H1 (cell line): ENCODE data around the gene CCDC88C. TPM values are rescaled to one million over a fixed set of nuclear protein-coding genes. Genes with fewer than 3 reads are reported as not detected.

Experiments
- CTCF ChIA-PET: fragments of 300-600 bp; sonication (Branson Sonifier 250); formaldehyde crosslinking; loops from one replicate; lab custom pipeline; 2021; ENCODE audit not compliant: partially characterized antibody; lab: Charles Lee
- POLR2A ChIA-PET: fragments of 300-600 bp; sonication (Branson Sonifier 250); formaldehyde crosslinking; loops from one replicate; lab custom pipeline; 2021; ENCODE audit warnings: inconsistent platforms; ENCODE audit not compliant: partially characterized antibody; lab: Charles Lee
- DNase-seq, 2 experiments: peaks; one replicate each; pipeline versions ENCODE4 v3.0.0 to v3.0.0-alpha.2; 2010 to 2022; ENCODE audit warnings: low spot score in 2 of 2, low read depth in 1 of 2, mixed read lengths in 1 of 2
- FAIRE-seq: peaks from 2 replicates; lab custom pipeline; 2011; peaks lifted over from hg19 to GRCh38; lab: Jason Lieb, UNC
- H2AFZ ChIP-seq: 2 replicates; pipeline ENCODE4 v1.8.1; 2012; ENCODE audit warnings: low read length, inconsistent platforms
- H2AK5ac ChIP-seq: 2 replicates; pipeline ENCODE4 v1.6.1; 2013; ENCODE audit warnings: low read depth, low read length
- H2BK120ac ChIP-seq: replicated peaks from 2 replicates; pipeline ENCODE3; 2013; ENCODE audit warnings: low read depth, low read length, inconsistent platforms
- H2BK12ac ChIP-seq: 2 replicates; pipeline ENCODE4 v1.6.1; 2013; ENCODE audit warnings: low read depth, low read length
- H2BK15ac ChIP-seq: 2 replicates; pipeline ENCODE4 v1.6.1; 2013; ENCODE audit warnings: low read length
- H2BK20ac ChIP-seq: 2 replicates; pipeline ENCODE4 v1.6.1; 2013; ENCODE audit warnings: low read length
- H2BK5ac ChIP-seq: 2 replicates; pipeline ENCODE4 v1.6.1; 2013; ENCODE audit warnings: low read depth, low read length
- H3K14ac ChIP-seq: 2 replicates; pipeline ENCODE4 v1.6.1; 2013; ENCODE audit warnings: inconsistent platforms; ENCODE audit not compliant: insufficient read length
- H3K18ac ChIP-seq: 2 replicates; pipeline ENCODE4 v1.6.1; 2013; ENCODE audit warnings: low read length; ENCODE audit errors: extremely low read depth
- H3K23ac ChIP-seq: 2 replicates; pipeline ENCODE4 v1.6.1; 2013; ENCODE audit warnings: inconsistent platforms; ENCODE audit not compliant: insufficient read length
- H3K23me2 ChIP-seq: 2 replicates; pipeline ENCODE4 v1.6.1; 2013; ENCODE audit warnings: low read depth, low read length
- H3K27ac ChIP-seq: 2 replicates; pipeline ENCODE4 v1.6.1; 2011; ENCODE audit warnings: low read depth, low read length, inconsistent platforms
- H3K27me3 ChIP-seq, 4 experiments: replicated peaks in 1 of 4; 1 replicate in 1 of 4; 2 replicates in 3 of 4; pipeline versions ENCODE4 v1.6.1 to v1.8.1; 2011 to 2013; ENCODE audit warnings: low read length in 3 of 4, mild to moderate bottlenecking in 3 of 4, inconsistent platforms in 2 of 4, mixed read lengths in 2 of 4, moderate library complexity in 1 of 4; ENCODE audit not compliant: control insufficient read depth in 3 of 4, insufficient read depth in 3 of 4; ENCODE audit errors: extremely low read depth in 1 of 4
- H3K36me3 ChIP-seq, 4 experiments: 2 replicates each; pipeline versions ENCODE4 v1.6.1 to v1.8.1; 2011 to 2013; ENCODE audit warnings: mild to moderate bottlenecking in 4 of 4, low read length in 3 of 4, moderate library complexity in 2 of 4, control low read depth in 1 of 4, inconsistent platforms in 1 of 4; ENCODE audit not compliant: insufficient read depth in 4 of 4, control insufficient read depth in 2 of 4
- H3K4ac ChIP-seq: replicated peaks from 2 replicates; pipeline ENCODE3; 2013; ENCODE audit warnings: low read length, low read depth, mixed read lengths, inconsistent platforms; ENCODE audit not compliant: insufficient read length
- H3K4me1 ChIP-seq, 4 experiments: replicated peaks in 1 of 4; 1 replicate in 1 of 4; 2 replicates in 3 of 4; pipeline versions ENCODE4 v1.6.1 to v1.8.1; 2011 to 2013; ENCODE audit warnings: low read length in 3 of 4, inconsistent platforms in 2 of 4, mixed read lengths in 1 of 4; ENCODE audit not compliant: insufficient read depth in 4 of 4, control insufficient read depth in 3 of 4
- H3K4me2 ChIP-seq, 2 experiments: 2 replicates each; pipeline versions ENCODE4 v1.6.1 to v1.8.1; 2011 to 2013; ENCODE audit warnings: low read depth in 2 of 2, low read length in 2 of 2, control low read depth in 1 of 2, inconsistent platforms in 1 of 2, mild to moderate bottlenecking in 1 of 2; ENCODE audit not compliant: insufficient read depth in 1 of 2
- H3K4me3 ChIP-seq, 4 experiments: fragments of 200-600, 300-600 bp in 1 of 4; sonication (generic), shearing (Covaris generic), sonication (Bioruptor Twin) in 1 of 4; 2 replicates each; pipeline versions ENCODE4 v1.5.1 to v1.8.1; 2011 to 2016; ENCODE audit warnings: low read length in 4 of 4, low read depth in 3 of 4, control low read depth in 2 of 4, inconsistent platforms in 2 of 4, mild to moderate bottlenecking in 2 of 4, mixed read lengths in 1 of 4, moderate library complexity in 1 of 4; ENCODE audit not compliant: insufficient read depth in 2 of 4; ENCODE audit errors: extremely low read depth in 1 of 4
- H3K56ac ChIP-seq: replicated peaks from 2 replicates; pipeline ENCODE3; 2013; ENCODE audit warnings: low read depth, mild to moderate bottlenecking, mixed read lengths, low read length, inconsistent platforms; ENCODE audit not compliant: insufficient read length
- H3K79me1 ChIP-seq: 2 replicates; pipeline ENCODE4 v1.6.1; 2013; ENCODE audit warnings: low read depth, low read length, control low read depth
- H3K79me2 ChIP-seq, 2 experiments: 2 replicates each; pipeline versions ENCODE4 v1.6.1 to v1.8.1; 2012 to 2013; ENCODE audit warnings: low read length in 2 of 2, mild to moderate bottlenecking in 2 of 2, inconsistent platforms in 1 of 2; ENCODE audit not compliant: insufficient read depth in 2 of 2, control insufficient read depth in 1 of 2
- H3K9ac ChIP-seq, 4 experiments: replicated peaks in 1 of 4; 1 replicate in 1 of 4; 2 replicates in 3 of 4; pipeline versions ENCODE4 v1.6.1 to v1.8.1; 2011 to 2013; ENCODE audit warnings: low read depth in 3 of 4, low read length in 3 of 4, control low read depth in 2 of 4, mild to moderate bottlenecking in 2 of 4, moderate library complexity in 2 of 4, inconsistent platforms in 1 of 4; ENCODE audit errors: extremely low read depth in 1 of 4
- H3K9me3 ChIP-seq, 2 experiments: 2 replicates each; pipeline versions ENCODE4 v1.6.1 to v1.8.1; 2012 to 2013; ENCODE audit warnings: mild to moderate bottlenecking in 2 of 2, moderate library complexity in 2 of 2, control low read depth in 1 of 2, inconsistent platforms in 1 of 2, low read depth in 1 of 2, low read length in 1 of 2, mixed read lengths in 1 of 2; ENCODE audit not compliant: insufficient read depth in 2 of 2
- H4K20me1 ChIP-seq, 2 experiments: replicated peaks in 1 of 2; 2 replicates each; pipeline versions ENCODE3 to v1.8.1; 2011 to 2013; ENCODE audit warnings: inconsistent platforms in 2 of 2, low read length in 2 of 2, mild to moderate bottlenecking in 1 of 2; ENCODE audit not compliant: insufficient read depth in 2 of 2, control insufficient read depth in 1 of 2
- H4K5ac ChIP-seq: 2 replicates; pipeline ENCODE4 v1.6.1; 2013; ENCODE audit warnings: low read length, low read depth, mixed read lengths, inconsistent platforms; ENCODE audit not compliant: insufficient read length
- H4K8ac ChIP-seq: 2 replicates; pipeline ENCODE4 v1.8.0; 2013; ENCODE audit warnings: mild to moderate bottlenecking, moderate library complexity, low read length, inconsistent platforms; ENCODE audit not compliant: insufficient read depth; ENCODE audit errors: extremely low read depth
- H4K91ac ChIP-seq: replicated peaks from 2 replicates; pipeline ENCODE3; 2013; ENCODE audit warnings: low read length, mixed read lengths, inconsistent platforms; ENCODE audit not compliant: insufficient read length
- ASH2L ChIP-seq: fragments of 200-600, 300-600 bp; sonication (generic); IDR thresholded peaks from one replicate; pipeline ENCODE4 v1.7.1; 2017; ENCODE audit warnings: low read length
- BACH1 ChIP-seq: IDR thresholded peaks from 2 replicates; pipeline ENCODE4 v1.6.1; 2012; ENCODE audit warnings: low read length, improper control_type of control experiment
- EP300 ChIP-seq, 2 experiments: IDR thresholded peaks; 1 replicate in 1 of 2; 2 replicates in 1 of 2; pipeline ENCODE4 v1.6.1; 2011 to 2012; ENCODE audit warnings: low read depth in 2 of 2, low read length in 2 of 2, mild to moderate bottlenecking in 2 of 2, borderline replicate concordance in 1 of 2, inconsistent platforms in 1 of 2, moderate library complexity in 1 of 2
- MAFK ChIP-seq: IDR thresholded peaks from 2 replicates; pipeline ENCODE4 v1.6.1; 2012; ENCODE audit warnings: low read depth, mild to moderate bottlenecking, improper control_type of control experiment, low read length
- NANOG ChIP-seq: IDR thresholded peaks from 2 replicates; pipeline ENCODE4 v1.6.1; 2011; ENCODE audit warnings: low read length, low read depth, mild to moderate bottlenecking, inconsistent platforms; ENCODE audit not compliant: insufficient read depth, poor library complexity, severe bottlenecking
- POU5F1 ChIP-seq: IDR thresholded peaks from 2 replicates; pipeline ENCODE4 v1.6.1; 2011; ENCODE audit warnings: low read depth, mild to moderate bottlenecking, low read length, moderate library complexity
- SIRT6 ChIP-seq: IDR thresholded peaks from one replicate; pipeline ENCODE4 v1.7.1; 2012; ENCODE audit warnings: low read length, inconsistent platforms
- SIX5 ChIP-seq: IDR thresholded peaks from 2 replicates; pipeline ENCODE4 v1.6.1; 2011; ENCODE audit warnings: mild to moderate bottlenecking, low read depth, low read length
- SP4 ChIP-seq: IDR thresholded peaks from 2 replicates; pipeline ENCODE4 v1.6.1; 2012; ENCODE audit warnings: low read length, inconsistent platforms
- SUZ12 ChIP-seq: fragments of 200-600 bp; sonication (generic); IDR thresholded peaks from 2 replicates; pipeline ENCODE4 v1.6.1; 2012; ENCODE audit warnings: mild to moderate bottlenecking, inconsistent platforms, low read length, moderate library complexity, mixed read lengths
- TAF1 ChIP-seq: IDR thresholded peaks from 2 replicates; pipeline ENCODE4 v1.6.1; 2011; ENCODE audit warnings: mild to moderate bottlenecking, low read depth, low read length
- TCF12 ChIP-seq: IDR thresholded peaks from 2 replicates; pipeline ENCODE4 v1.6.1; 2011; ENCODE audit warnings: low read depth, mild to moderate bottlenecking, low read length
- YY1 ChIP-seq: IDR thresholded peaks from 2 replicates; pipeline ENCODE4 v1.6.1; 2011; ENCODE audit warnings: low read depth, mild to moderate bottlenecking, low read length
- WGBS, 2 experiments: shearing (Covaris generic) in 1 of 2; methylation state at CpG; one replicate each; pipeline versions ENCODE4 v1.1.6 to v1.1.7; 2013 to 2015; ENCODE audit warnings: low lambda C conversion rate in 2 of 2, mixed read lengths in 2 of 2, inconsistent platforms in 1 of 2, low coverage in 1 of 2, missing lambda C conversion rate in 1 of 2; ENCODE audit not compliant: insufficient replicate concordance in 2 of 2, insufficient coverage in 1 of 2, insufficient read length in 1 of 2; ENCODE audit errors: extremely low coverage in 1 of 2, missing lambda C conversion rate in 1 of 2; 5-methylcytosine and 5-hydroxymethylcytosine counted together
- polyA plus RNA-seq, 7 experiments: library from polyadenylated mRNA; depleted of rRNA in 3 of 7; stranded (reverse) in 5 of 7; unstranded in 2 of 7; fragments of >200 nt in 5 of 7; fragments of 200-250 nt in 2 of 7; gene quantifications; 1 replicate in 5 of 7; 2 replicates in 1 of 7; 4 replicates in 1 of 7; pipeline versions ENCODE4 v1.2.1 to v1.2.3, GENCODE V29; 2011 to 2013; ENCODE audit warnings: missing spikeins in 2 of 7, mixed read lengths in 2 of 7
- total RNA-seq: library from RNA; stranded (reverse); fragmentation: NEBNext Ultra II Directional; extraction: Animal tissue kit (Norgen Biotek cat#: 25700); gene quantifications from 2 replicates; pipeline ENCODE4 v1.2.1, GENCODE V29; 2021

The CCDC88C gene
- total and polyA plus RNA-seq, 2 of the 8 experiments (the other 6 are each of a cell fraction or from before 2014, with no cell fraction given): 10.3 to 57.7 TPM

GRCh38 chr14:91235841-91236240, 181.8 kb downstream of the CCDC88C start:
- no peaks in the 10 kb centered on the region for H3K36me3 ChIP-seq
- H4K20me1 ChIP-seq: no peaks in the 10 kb centered on the region
- H2BK15ac ChIP-seq: no peak overlapping the region
- H2BK12ac ChIP-seq: no peak overlapping the region
- H2AK5ac ChIP-seq: no peak overlapping the region
- H3K9ac ChIP-seq: no peak overlapping the region
- H4K91ac ChIP-seq: no peak overlapping the region
- H3K4me2 ChIP-seq: no peak overlapping the region
- no peak for DNase-seq
- 96% methylated on average over 7 of the region's 7 CpGs; no CpG with 5 or more reads in 1 of the 2 experiments for WGBS, 2 experiments
- H2BK20ac ChIP-seq: no peak overlapping the region
- no peak overlapping the region for H3K4ac ChIP-seq
- H4K5ac ChIP-seq: no peak overlapping the region
- no peak overlapping the region for H2BK120ac ChIP-seq
- no peak overlapping the region for H3K56ac ChIP-seq
- H3K14ac ChIP-seq: no peak overlapping the region
- H3K27ac ChIP-seq: no peak overlapping the region
- H3K4me1 ChIP-seq: no peaks in the 10 kb centered on the region; a peak in 1 of 7 replicates
- TF ChIP-seq YY1: no peak
- TF ChIP-seq EP300 (IDR thresholded peaks at IDR 0.05; ENCODE audit: borderline replicate concordance in 1 of 2, low read depth in 2 of 2, low read length in 2 of 2): no peak
- TF ChIP-seq SUZ12: no peak
- no peak for TF ChIP-seq TCF12
- TF ChIP-seq SP4: no peak
- TF ChIP-seq SIX5: no peak
- no peak for TF ChIP-seq POU5F1
- no peak for TF ChIP-seq SIRT6
- TF ChIP-seq MAFK: no peak
- TF ChIP-seq ASH2L: no peak
- TF ChIP-seq BACH1: no peak
- TF ChIP-seq NANOG: no peak
- no peak for TF ChIP-seq TAF1
- TF ChIP-seq, all 59 proteins: peak for 0
- CTCF ChIA-PET: no interaction called here
- no peak for FAIRE-seq
- Histone ChIP-seq H3K4me3 (no peak overlapping the region), H3K27me3 (peaks cover 0 to 2% (median 0%) of the 10 kb centered on the region in 4 experiments; a peak in 1 of 7 replicates), H3K23ac (no peak overlapping the region), H2AFZ (no peak overlapping the region), H3K79me1 (no peaks in the 10 kb centered on the region), H3K18ac (no peak overlapping the region), H2BK5ac (no peak overlapping the region), H3K9me3 (peaks cover 4 to 5% of the 10 kb centered on the region in 2 experiments; a peak in 3 of 4 replicates), H3K23me2 (no peaks in the 10 kb centered on the region), H4K8ac (no peak overlapping the region), H3K79me2 (no peaks in the 10 kb centered on the region)
- POLR2A ChIA-PET: interaction anchor here (2.8 kb wide), 1 partner anchor 8 kb away, joined by 14 read pairs; the partner anchor contains the start of gene GPR68
